Right lobe of liver (tissue), 4 donors: Measurements from ENCODE around the gene LONP2.

ENCODE experiments used
- CTCF ChIP-seq, 4 donors: fragments of 200-600 bp in 3 of 4; fragments of 450-650 bp in 1 of 4; IDR thresholded peaks; one replicate each; pipeline versions ENCODE4 v1.5.1 to v1.8.0; 2016 to 2022; ENCODE audit warnings: antibody characterized with exemption in 4 of 4, mild to moderate bottlenecking in 2 of 4
- POLR2A ChIP-seq: fragments of 450-650 bp; IDR thresholded peaks from one replicate; pipeline ENCODE4 v1.6.1; 2017; ENCODE audit warnings: antibody characterized with exemption, mild to moderate bottlenecking
- donor health status: DM: no; HTN: no; CAD: no.
- donor health status: DM: no; HTN: no; CAD: no.
- donor health status: DM: no; HTN: yes; CAD: no.

- TF ChIP-seq CTCF (IDR thresholded peaks at IDR 0.05) (no peak), POLR2A (no peak)
These were observed 12.6 kb downstream of the LONP2 start for GRCh38 chr16:48256579-48257177.
